SIG-M5 treated with dmso at 0.1 percent for 504 hours (cell line): ENCODE measurements around the gene CSMD2.
"Not testable (repeated sequence)": the region's sequence is repeated elsewhere in the genome, so short reads cannot be mapped to it uniquely, and the experiment has no call there.

Source experiments
- DNase-seq: peaks from one replicate; lab custom pipeline; 2025; ENCODE audit not compliant: unreplicated experiment; lab: John Stamatoyannopoulos, UW

Gene CSMD2

DNA sequence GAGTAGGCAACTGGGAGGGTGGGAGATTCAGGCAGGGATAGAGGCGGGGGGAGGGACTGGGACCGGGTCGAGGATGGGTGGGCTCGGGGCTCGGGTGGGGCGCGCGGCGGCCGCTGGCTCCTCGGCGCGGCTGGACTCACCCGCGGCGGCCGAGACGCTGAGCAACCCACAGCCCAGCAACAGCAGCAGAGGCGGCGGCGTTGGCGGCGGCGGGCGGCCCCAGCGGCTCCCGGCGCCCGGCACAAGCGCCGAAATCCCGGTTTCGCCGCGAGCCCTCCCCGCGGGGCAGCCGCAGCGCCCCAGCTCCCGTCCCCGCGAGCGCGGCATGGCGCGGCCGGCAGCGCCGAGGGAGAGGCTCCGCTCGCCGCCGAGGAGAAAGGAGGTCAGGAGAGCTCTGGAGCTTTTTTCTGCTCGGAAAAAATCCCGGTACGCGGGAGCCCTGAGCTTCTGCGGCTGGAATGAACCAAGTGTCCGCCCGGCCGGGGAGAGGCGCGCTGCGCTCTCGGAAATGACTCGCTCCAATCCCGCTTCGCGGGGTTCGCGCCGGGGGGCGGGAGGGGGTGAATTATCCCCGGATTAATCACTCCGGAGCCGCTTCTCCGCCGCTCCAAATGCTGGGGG, at the start of gene CSMD2:
TSS of gene CSMD2 (minus strand) at position 460 of the 621 bp plus-strand sequence. CDS start at position 327, 133 bp downstream.
- DNase-seq, result no peak

DNA sequence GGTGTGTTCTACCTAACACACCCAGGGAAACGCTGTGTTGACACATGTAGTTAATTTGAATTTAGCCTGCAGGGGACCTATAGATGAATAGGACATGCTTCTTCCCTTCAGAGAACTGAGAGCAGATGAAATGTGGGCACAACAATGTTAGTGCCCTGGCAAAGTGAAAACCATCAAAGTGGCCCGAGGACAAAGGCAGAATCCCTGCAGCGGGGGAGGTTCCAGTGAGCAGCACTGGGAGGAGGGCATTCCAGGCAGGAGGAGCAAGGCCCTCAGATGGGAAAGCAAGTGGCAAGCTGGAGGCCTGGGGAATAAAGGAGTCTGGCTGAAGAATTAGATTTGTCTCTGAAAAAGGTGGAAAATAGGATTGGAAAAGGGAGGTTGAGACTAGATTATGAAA, 48.9 kb upstream of the CSMD2 start:
- DNase-seq, result no peak

DNA sequence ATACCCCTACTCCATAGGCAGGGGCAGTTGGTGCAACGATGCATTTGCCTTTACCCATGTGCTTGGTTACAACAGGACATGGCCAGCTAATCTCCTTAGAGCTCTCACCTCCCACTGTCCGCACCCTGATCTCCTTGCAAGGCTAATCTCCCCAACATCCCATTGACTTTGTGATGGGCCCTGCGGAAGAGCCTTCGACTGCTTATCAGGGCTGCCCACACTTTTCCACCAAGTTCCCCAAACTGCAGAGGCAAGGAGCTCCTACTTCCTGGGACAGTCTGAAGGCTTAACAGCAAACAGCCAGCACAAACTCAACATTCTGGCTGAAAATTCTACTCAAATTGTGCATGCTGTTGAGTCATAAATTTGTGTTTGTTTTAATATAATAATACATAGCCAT, 47.6 kb upstream of the CSMD2 start:
- no peak for DNase-seq

DNA sequence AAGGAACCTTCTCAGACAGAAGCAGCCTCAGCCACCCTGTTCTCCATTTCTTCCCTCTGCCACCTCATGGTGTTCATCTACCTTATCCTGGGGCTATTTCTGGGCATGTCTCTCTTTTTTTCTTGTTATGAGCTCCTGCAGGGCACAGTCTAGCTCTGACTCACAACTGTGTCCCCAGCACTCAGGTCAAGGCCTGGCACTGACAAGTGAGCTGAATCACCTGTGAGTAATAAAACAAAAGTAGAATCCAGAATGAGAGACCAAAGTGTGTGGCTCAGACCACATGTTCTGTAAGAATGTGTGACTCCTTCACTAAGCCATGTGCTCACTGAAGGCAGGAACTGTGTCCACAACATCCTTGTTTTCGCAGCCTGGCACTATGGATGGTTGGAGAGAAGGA, 34.9 kb upstream of the CSMD2 start:
- DNase-seq, result no peak

DNA sequence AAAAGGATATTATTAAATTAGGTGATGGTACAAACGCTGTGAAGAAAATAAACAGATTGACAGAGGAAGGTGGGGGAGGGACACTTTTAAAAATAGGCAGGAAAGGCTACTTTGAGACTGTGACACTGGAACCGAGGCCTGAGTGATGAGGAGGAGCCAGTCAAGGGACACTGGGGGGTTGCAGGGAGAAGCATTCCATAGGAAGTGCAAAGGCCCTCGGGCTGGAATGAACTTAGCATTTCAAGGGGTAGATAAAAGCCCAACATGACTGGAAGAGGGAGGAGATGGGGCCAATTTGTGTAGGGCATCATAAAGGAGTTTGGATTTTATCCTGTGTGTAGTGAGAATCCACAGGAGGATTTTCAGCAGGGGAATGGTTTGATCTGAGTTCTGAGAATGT, 27.6 kb upstream of the CSMD2 start:
- no peak for DNase-seq

DNA sequence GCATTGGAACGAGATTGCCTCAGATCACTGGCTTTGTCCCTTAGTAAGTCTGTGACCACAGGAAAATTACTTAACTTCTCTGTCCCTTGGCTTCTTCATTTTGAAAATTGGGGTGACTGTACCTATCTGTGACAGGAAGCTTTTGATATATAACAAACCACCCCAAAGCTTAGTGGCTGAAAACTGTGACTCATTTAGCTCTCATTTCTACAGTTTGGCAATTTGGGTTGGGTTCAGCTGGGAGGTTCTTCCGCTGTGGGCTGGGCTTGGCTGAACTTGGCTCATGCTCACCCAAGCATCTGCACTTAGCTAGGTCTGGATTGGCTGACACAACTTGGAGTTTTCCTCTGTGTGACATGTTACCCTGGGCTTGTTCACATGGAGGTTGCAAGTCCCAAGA, 25.7 kb upstream of the CSMD2 start:
- no peak for DNase-seq

DNA sequence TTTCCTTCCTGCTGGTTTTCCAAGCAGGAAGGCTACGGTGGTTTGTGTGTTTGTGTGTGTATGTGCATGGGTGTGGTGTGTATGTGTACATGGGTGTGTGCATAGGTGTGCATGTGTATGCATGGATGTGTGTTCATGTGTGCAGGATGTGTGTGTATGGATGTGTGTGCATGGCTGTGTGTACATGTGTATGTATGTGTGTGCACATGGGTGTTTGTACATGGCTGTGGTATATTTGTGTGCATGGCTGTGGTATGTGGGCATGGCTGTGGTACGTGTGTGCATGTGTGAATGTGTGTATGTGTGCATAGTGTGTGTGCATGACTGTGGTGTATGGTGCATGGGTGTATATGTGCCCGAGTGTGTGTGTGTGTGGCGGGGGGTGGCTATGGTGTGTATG, 24.0 kb upstream of the CSMD2 start:
- DNase-seq, result no peak

DNA sequence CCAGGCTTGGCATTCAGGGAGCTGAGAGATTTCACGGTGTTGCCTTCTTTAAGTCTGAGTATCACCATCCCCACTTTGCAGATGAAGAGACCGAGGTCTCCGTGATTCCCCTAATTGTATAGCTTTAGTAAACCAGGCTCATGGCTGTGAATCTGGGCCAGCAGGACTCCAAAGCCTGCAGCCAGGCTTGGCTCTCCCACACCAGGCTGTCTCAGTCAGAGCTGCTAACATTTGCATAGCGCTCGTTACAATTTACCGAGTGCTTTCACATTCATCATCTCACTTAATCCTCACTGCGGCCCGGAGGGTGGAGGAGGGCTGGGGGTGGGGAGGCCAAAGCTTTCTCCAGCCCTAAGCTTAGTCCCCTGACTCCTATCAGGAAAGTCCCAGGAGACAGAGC, 23.4 kb upstream of the CSMD2 start:
- no peak for DNase-seq

DNA sequence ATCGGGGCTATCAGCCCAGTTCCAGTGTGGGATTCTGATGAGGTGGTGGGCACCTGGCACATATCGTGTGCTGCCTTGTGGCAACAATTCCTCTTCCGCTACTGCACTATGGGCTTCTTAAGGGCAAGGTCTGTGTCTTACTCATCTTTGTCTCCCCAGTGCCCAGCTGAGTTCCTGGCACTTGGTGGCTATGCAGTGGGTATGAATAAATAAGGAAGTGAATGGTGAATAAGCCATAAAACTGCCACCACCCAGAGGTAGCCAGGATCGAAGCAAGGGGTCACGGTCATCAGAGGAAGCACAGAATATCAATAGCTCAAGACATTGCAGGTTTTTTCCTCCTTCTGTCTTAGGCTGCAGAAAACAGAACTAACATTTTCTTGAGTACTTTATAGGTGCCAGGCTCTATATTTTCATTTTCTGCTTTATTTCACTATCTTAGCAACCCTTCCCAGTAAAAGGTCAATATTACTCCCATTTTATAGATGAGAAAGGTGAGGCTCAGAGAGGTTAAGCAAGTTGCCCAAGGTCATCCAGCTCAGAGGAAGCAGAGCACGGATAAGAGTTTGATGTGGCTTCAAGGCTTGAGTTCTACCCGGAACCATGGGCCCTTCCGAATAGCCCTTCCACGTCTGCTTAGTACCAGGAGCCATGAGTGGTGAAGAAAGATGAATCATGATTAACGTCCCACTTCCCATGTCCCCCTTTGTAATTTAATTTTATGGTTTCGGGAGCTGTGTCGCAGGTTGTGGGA, 21.9 kb upstream of the CSMD2 start:
- no peak for DNase-seq

DNA sequence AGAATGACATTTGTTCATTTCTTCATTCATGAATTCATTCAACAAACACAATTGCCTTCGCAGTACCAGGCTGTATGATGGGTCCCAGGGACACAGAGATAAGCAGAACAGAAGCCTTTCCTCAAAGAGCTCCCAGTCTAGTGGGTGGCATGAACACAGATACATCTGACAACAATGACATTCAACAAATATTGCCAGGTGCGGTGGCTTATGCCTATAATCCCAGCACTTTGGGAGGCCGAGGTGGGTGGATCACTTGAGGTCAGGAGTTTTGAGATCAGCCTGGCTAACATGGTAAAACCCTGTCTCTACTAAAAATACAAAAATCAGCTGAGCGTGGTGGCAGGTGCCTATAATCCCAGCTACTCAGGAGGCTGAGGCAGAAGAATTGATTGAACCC, 18.4 kb upstream of the CSMD2 start:
- DNase-seq, result not testable (repeated sequence)

DNA sequence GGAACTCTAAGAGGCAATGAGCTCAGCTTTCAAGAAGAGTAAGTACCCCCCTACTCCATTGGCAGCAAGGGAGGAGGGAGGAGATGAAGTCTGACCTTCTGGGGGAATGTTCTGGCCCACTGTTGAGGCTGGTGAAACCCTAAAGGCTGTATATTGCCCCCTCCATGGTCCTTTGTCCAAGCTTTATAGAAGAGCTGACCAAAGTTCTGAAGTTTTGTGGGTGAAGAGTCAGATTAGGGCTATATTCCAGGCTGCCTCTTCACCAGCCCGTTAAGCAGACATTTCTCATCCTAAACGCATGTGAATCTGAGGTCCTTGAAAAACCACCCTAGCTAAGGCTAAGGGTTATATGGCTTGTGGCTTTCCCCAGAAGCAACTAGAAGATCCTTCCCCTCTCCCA, 13.0 kb upstream of the CSMD2 start:
- DNase-seq, result no peak

DNA sequence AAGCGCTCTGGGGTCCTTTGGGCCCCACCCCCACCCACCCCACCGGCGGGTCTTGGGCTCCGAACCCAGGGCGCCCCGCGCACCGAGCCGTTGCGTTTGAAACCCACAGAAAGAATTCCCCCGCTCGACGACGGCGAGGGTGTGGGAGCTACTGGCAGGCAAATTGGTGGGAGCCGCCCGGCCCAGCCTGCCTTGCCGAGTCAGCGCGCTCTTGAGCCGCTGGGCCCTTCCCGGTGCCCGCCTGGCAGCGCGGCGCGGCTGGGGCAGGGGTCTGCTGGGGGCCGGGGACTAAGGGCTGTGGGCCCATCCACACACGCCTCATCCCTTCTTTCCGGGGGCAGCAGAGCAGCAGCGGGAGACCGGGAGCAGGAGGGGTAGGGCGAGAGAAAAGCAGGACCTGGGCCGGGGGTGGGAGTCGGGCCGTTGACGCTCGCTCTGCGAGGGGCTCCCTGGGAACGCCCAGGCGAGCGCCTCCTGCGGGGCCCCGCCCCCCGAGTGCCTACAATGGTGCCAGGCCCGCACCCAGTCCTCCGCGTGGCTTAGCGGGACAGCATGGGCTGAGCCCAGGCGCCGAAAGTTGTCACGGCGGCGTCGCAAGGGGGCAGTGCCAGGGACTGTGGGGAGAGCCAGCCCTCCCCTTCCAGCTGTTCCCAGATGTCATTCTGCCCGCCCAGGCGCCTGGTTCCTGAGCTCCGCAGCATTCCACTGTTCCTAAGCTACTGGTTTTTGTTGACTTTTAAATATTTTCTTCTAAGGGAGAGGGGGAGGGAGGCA, 12.0 kb upstream of the CSMD2 start, which contains the start of gene C1orf94:
TSS of gene C1orf94 (plus strand) at position 78 of the 774 bp plus-strand sequence. CDS start 883 bp downstream, outside the sequence.
- no peak for DNase-seq

DNA sequence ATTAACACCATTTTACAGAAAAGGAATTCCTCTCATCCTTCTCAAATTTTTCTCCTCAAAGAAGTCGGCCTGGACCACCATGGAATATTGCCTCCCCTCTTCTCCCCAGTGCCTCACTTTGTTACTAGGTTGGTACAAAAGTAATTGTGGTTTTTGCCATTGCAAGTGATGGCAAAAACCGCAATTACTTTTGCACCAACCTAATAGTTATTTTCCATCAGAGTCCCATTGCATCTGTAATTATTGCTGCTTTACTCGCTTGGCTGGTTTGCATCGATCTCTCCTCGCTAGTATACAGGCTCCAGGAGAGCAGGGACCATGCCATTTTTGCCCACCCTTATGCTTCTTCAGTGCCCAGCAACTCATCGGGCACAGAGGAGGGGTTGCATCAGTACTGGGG, 10.7 kb upstream of the CSMD2 start:
- DNase-seq, result no peak

DNA sequence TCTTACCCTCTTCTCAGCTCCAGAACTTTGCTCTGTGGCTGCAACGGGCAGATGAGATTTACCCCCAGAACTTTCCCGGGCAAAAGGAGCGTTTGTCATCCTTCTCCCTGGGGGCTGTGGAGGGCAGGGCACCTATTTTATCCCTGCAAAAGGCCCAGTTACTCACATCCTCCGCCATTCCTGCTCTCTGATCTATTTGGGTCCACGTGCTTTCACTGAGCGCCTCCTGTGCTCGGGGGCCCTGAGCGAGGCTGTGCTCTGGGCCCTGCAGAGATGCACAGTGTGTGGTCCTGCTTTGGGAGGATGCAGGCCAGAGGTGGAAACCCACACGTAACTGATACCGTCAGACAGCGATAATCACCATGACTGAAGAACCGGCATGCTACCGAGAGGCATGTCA, 2.4 kb upstream of the CSMD2 start:
- no peak for DNase-seq

DNA sequence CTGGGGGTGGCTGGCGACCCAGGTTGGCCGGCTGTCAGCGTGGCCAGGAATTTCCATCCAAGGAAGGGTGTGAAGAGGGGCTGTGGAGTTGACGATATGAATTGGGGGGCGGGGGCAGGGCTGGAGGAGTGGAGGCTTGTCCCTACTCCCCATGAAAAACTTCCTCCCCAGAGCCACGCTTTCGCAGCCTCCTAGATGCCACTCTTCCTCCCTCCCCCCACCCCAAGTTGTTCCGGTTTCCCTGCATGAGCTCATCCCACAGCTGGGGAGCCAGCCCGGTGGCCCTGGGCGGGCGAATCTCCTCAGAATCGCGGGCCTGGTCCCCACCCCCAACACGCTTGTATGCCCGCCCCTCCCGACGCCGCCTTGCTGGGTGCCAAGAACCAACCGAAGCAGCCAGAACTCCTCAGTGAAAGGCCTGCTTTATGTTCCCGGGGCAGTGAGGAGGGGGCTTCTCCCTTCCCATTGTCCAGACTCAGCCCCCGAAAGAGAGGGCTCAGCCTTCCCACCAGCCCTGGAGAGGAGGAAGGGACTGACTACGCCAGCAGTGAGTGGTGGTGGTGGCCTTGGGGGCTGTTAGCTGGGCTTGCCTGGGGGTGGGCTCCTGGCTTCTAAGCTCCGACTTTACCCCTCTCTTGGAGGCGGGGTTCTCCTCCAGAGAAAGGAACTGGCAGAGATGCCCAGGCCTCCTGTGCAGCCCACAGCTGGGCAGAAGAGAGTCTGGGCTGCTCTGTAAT, 1.8 kb upstream of the CSMD2 start:
- no peak for DNase-seq

DNA sequence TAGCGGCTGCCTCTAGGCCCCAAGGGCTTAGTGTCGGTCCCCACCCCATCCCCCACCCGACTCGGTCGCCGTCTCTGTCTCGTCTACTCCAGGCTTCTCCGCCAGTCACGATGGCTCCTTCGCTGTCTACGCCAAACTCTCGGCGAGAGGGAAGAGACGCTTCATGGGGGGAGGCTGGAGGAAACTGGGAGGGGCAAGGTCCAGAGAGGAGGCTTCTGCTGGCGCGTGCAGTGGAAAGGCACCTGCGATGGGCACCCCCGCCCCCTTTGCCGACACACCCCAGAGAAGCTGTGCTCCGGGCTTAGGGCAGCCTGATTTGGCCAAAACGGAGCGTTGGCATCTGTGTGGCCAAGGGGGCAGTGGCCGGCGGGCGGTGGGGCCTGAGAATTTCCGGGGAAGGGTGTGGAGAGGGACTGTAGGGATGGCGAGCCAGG, 1.2 kb upstream of the CSMD2 start:
- no peak for DNase-seq

DNA sequence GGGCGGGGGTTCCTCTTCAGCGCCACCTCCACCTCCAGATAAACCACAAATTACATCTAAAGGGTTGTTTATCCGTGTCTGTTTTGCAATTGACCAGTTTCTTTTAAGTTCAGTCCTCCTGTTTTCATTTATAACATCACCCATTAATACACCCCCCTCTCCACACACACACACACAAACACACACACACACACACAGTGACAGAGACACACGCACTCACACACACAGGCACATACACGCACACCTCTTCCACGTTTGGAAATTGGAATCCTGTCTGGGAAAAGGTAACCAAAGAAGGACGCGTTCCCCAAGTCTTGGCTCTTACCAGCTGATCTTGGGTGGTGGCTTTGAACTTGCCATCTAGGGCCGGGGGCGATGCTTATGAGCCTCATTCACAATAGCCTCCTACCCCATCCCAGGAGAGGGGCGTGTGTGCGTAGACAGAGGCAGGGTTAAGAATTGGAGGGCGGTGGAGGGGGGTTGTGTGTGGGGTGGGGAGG, 442 bp upstream of the CSMD2 start:
- DNase-seq, result no peak

DNA sequence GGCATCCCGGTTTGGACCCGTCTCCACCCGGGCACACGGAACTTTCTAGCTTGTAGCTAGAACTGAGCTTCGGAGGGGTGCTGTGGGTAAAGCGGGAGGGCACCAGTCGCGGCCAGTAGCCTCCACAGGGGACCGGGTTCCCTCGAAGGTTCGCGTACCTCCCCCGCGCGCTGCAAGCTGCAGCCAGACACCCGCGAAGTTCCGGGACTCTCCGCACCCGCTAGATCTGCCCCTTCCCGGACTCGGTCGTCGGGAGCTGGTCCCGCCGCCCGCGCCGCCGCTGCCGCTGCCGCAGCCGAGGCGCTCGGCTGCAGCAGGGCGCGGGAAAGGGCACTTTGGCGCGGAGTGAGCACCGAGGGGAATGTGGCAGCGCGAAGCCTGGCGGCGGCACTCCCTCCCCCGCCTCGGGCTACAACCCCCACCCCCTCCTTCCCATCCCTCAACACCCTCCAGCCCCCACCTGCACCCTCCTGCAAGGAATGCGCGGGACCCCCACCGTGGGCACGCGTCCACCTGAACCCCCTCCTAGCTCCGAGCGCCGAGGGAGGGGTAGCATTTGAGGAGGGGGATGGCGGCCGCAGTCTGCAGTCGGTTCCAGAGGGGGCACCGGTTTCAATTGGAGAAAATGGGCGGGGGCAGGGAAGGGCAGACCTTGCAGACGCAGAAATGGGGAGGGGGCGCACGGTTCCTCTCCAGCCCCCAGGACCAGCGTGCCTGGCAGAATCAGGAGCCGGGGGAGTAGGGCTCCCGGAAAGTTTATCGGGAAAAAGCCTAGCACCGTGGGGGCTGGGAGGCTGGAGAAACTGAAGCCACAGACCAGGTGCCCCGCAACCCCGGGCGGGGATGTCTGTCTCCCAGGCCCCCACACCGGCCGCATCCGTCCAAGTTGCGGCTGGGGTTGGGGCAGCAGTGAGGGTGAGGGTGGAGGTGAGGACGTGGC, 968 bp downstream of the CSMD2 start:
- DNase-seq, result no peak

DNA sequence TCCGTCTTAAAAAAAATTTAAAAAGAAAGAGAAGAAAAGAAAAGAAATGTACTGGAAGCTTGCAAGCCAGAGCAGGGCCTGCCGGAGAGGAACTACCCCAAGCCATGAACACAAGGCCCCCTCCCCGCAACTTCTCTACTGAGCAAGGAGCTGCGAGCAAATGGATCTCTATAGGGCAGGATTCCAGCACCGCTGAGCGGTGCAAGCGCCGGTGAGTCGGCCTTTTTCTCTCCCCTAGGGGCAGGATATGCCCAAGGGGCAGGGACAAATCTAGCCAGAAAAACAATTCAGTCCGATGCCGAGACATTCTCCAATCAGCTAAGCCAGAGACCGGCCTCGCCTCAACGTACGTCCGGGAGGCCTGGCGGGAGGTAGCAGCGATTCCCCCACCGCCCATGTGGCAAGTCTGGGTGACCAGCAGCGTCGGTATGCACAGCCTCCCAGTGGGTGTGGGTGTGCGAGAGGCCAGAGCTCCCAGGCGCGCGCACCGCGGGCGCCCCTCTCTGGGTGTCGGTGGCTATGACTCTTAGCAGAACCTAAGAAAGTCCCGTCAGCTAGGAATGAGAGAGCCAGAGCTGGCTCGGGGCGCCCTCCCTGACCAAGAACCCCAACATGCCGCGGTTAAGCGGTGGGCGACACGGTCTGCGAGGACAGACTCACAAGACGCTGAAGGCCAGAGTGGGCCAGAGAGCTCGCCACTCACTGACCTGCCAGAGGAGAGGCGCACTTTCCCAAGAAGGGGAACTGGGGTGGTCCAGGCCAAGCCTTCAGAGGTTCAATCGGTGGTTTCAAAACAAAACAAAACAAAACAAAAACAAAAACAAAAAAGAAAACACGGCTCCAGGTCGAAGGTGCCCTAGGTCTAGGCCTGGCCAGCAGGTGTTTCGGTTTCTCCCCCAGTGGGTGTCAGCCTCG, 1.9 kb downstream of the CSMD2 start:
- no peak for DNase-seq
